Activated CD4-positive, alpha-beta T cell treated with anti-CD3 and anti-CD28 coated beads for 36 hours (primary cell): ENCODE data around the gene ASTE1. TPM values are rescaled to one million over a fixed set of nuclear protein-coding genes. Genes with fewer than 3 reads are reported as not detected.

ENCODE experiments used
- total RNA-seq, 2 experiments: library from RNA; stranded (reverse); gene quantifications; one replicate each; pipeline ENCODE4 v1.2.3, GENCODE V29; 2021

ASTE1 gene
- total RNA-seq, 2 experiments from 2014 or later = 8.2 to 9.1 TPM

Other genes starting within 250 kb of the ASTE1 start
- 10 to 100 TPM; 47.4 to 48.5 TPM for gene ATP2C1, start 132.7 kb downstream of the ASTE1 start, total RNA-seq
- 1 to 10 TPM; 1.0 to 1.3 TPM for gene NEK11, start 52 bp upstream of the ASTE1 start, total RNA-seq